Lower leg skin (tissue), 4 donors: ENCODE results near the gene MELK. TPM values are rescaled to one million over a fixed set of nuclear protein-coding genes. Genes with fewer than 3 reads are reported as not detected.
"Not testable (repeated sequence)": the region's sequence is repeated elsewhere in the genome, so short reads cannot be mapped to it uniquely, and the experiment has no call there.

Experiments
- DNase-seq, 2 donors: peaks; one replicate each; pipeline ENCODE4 v3.0.0-alpha.2; 2019; ENCODE audit warnings: low spot score in 2 of 2
- H3K4me3 ChIP-seq: fragments of 200-600 bp; sonication (generic); 2 replicates; pipeline ENCODE4 v1.5.1; 2017; ENCODE audit warnings: mild to moderate bottlenecking, low read depth; ENCODE audit not compliant: poor library complexity, severe bottlenecking
- POLR2A ChIP-seq, 2 donors: fragments of 450-650 bp; IDR thresholded peaks; one replicate each; pipeline ENCODE4 v1.6.1; 2016 to 2017; ENCODE audit warnings: antibody characterized with exemption in 2 of 2, mild to moderate bottlenecking in 1 of 2, moderate library complexity in 1 of 2
- WGBS, 2 donors: methylation state at CpG; one replicate each; pipeline ENCODE4 v1.1.5; 2018; 5-methylcytosine and 5-hydroxymethylcytosine counted together
- intact Hi-C: fragments of 100-400 bp; cut with DNase I; formaldehyde crosslinking; loops from one replicate; pipeline ENCODE4 v1.15.0; 2023; ENCODE audit warnings: low total_unique reads
- total RNA-seq, 4 donors: library from RNA; depleted of rRNA; stranded (reverse); fragments of >200 nt; gene quantifications; one replicate each; pipeline ENCODE4 v1.1.0, GENCODE V29; 2016
- TF ChIP-seq, protein P1 (sequence below), 3 donors: fragments of 450-650 bp; IDR thresholded peaks; one replicate each; pipeline ENCODE4 v1.5.1; 2016; ENCODE audit warnings: antibody characterized with exemption in 3 of 3, mild to moderate bottlenecking in 3 of 3, moderate library complexity in 2 of 3

The MELK gene
- total RNA-seq, 4 donors from 2014 or later: 0.47 to 3.2 (median 2.2) TPM

- WGBS, 2 donors: 83 to 87% methylated on average over 3 of the region's 3 CpGs
- DNase-seq: no peak
- TF ChIP-seq POLR2A (IDR thresholded peaks at IDR 0.05): no peak
- TF ChIP-seq, protein P1, sequence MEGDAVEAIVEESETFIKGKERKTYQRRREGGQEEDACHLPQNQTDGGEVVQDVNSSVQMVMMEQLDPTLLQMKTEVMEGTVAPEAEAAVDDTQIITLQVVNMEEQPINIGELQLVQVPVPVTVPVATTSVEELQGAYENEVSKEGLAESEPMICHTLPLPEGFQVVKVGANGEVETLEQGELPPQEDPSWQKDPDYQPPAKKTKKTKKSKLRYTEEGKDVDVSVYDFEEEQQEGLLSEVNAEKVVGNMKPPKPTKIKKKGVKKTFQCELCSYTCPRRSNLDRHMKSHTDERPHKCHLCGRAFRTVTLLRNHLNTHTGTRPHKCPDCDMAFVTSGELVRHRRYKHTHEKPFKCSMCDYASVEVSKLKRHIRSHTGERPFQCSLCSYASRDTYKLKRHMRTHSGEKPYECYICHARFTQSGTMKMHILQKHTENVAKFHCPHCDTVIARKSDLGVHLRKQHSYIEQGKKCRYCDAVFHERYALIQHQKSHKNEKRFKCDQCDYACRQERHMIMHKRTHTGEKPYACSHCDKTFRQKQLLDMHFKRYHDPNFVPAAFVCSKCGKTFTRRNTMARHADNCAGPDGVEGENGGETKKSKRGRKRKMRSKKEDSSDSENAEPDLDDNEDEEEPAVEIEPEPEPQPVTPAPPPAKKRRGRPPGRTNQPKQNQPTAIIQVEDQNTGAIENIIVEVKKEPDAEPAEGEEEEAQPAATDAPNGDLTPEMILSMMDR (IDR thresholded peaks at IDR 0.05): no peak
- no peak overlapping the region for H3K4me3 ChIP-seq
- intact Hi-C loops: no loop called here
These were observed 21.6 kb upstream of the MELK start for GRCh38 chr9:36551129-36551528.

- no peak for DNase-seq
- no peak for TF ChIP-seq POLR2A (IDR thresholded peaks at IDR 0.05)
- TF ChIP-seq, protein P1 (IDR thresholded peaks at IDR 0.05): no peak
- no peak overlapping the region for H3K4me3 ChIP-seq
- 81 to 84% methylated on average over 6 of the region's 6 CpGs for WGBS, 2 donors
- intact Hi-C loops: no loop called here
These were observed 20.8 kb upstream of the MELK start for GRCh38 chr9:36551910-36552309.

- no peak for DNase-seq
- intact Hi-C loops: no loop called here
- 74 to 80% methylated on average over 7 of the region's 7 CpGs for WGBS, 2 donors
- TF ChIP-seq, protein P1 (IDR thresholded peaks at IDR 0.05): no peak
- no peak for TF ChIP-seq POLR2A (IDR thresholded peaks at IDR 0.05)
- H3K4me3 ChIP-seq: no peak overlapping the region
These were observed 13.5 kb upstream of the MELK start for GRCh38 chr9:36559036-36559695.

DNA sequence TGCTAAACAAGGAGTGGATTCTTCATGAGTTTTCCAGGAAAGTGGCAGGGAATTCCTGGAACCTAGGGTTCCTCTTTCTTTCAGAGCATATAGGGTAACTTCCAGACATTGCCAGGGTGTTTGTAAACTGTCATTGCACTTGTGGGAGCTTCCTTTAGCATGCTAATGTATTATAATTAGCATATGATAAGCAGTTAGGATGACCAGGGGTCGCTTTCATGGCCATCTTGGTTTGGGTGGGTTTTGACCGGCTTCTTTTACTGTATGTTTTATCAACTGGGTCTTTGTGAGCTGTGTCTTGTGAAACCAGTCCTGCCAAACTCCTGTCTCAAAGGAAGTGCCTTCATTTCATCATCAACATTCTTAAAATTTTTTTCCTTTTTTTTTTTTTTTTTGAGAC, 11.9 kb upstream of the MELK start:
- intact Hi-C loops: no loop called here
- no peak for TF ChIP-seq POLR2A (IDR thresholded peaks at IDR 0.05)
- TF ChIP-seq, protein P1 (IDR thresholded peaks at IDR 0.05): no peak
- DNase-seq: peak in 1 of 2 donors; percentile 15
- no peak overlapping the region for H3K4me3 ChIP-seq
- WGBS, 2 donors: 61 to 63% methylated on average over 2 of the region's 2 CpGs

DNA sequence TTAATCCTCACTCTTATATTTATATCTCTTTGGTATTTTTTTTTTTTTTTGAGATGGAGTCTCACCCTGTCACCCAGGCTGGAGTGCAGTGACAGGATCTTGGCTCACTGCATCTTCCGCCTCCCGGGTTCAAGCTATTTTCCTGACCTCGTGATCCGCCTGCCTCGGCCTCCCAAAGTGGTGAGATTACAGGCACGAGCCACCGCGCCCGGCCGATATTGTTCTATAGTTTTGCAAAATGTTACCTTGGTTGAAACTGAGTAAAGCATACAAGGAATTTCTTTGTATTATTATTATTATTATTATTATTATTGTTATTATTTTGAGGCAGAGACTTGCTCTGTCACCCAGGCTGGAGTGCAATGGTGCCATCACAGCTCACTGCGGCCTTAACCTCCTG, 9.9 kb upstream of the MELK start:
- H3K4me3 ChIP-seq, intact Hi-C loops: not testable (repeated sequence)
- DNase-seq: peak in 1 of 2 donors; percentile 65
- WGBS, 2 donors: 92 to 96% methylated on average over 11 of the region's 11 CpGs

- WGBS, 2 donors: 13 to 21% methylated on average over 8 of the region's 8 CpGs
- intact Hi-C loops: no loop called here
- TF ChIP-seq POLR2A (IDR thresholded peaks at IDR 0.05): no peak
- TF ChIP-seq, protein P1 (IDR thresholded peaks at IDR 0.05): no peak
- DNase-seq: peak; percentile 48 to 90
- H3K4me3 ChIP-seq: no peak overlapping the region
These were observed 5.9 kb upstream of the MELK start for GRCh38 chr9:36566813-36567221.

DNA sequence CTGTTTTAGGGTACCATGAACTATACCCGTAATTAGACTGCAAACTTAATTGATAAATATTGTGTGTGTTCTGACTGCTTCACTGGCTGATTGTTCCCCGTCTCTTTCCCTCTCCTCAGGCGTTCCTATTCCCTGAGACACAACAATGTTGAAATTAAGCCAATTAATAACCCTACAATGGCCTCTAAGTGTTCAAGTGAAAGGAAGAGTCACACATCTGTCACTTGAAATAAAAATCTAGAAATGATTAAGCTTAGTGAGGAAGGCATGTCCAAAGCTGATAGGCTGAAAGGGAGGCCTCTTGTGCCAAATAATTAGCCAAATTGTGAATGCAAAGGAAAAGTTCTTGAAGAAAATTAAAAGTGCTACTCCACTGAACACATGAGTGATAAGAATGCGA, 4.0 kb upstream of the MELK start:
- H3K4me3 ChIP-seq, intact Hi-C loops: not testable (repeated sequence)
- WGBS, 2 donors: 90 to 91% methylated on average over 4 of the region's 4 CpGs
- peak in 1 of 2 donors; percentile 3 for DNase-seq
